Putamen (tissue), 1 donor: ENCODE results near the gene OPCML.

Experiments used
- DNase-seq: peaks from one replicate; pipeline ENCODE4 v3.0.0-alpha.2; 2016; ENCODE audit warnings: low spot score

OPCML gene

DNA sequence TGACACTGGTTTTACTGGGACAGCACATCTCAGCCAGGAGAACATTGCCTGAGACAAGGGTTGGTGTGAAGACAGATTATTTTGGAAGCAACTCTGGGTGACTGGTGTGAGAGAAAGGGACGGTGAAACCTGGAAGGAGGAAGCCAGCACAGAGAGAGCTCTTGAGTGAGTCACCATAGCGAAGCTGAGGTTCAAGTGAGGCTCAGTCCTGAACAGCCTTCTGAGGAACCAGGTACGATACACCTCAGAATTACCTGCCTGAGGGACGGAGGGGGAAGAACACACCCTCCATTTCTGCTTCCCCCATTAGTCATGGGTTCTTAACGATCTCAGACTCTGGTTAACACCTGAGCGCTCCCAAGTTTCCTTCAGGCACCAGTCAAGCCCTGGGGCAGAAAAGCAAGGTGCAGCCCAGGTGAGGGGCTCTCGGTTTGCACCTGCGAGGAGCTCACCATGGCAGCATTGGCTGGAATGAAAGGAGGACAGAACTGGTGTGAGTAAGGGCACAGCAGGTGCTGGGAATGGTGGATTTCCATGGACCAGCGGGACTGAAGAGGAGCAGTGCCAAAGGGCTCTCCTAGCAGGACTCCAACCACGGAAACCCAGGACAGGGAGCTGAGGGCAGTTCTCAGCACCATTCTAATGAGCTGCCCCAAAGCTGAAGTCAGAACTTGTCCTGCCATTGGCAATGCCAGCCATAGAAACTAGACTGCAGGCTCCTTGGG is 459.3 kb downstream of the OPCML start:
- DNase-seq = no peak

DNA sequence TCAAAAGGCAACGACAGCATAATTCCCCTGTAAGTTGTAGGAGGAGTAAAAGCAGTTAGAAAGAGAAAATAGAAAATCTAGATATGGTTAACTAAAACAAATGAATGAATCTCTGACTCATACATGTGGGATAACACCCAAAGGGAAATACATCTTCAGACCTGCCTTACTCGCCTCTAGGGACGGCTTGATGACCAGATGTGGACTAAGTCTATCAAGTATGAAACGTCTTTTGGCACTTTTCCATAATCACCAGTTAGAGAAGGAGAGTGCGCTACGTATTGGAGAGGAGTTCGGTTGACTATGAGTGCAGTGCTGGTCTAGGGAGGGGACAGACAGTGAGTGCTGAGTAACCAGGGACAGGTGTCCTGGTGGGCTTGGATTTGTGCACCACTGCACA is 459.9 kb downstream of the OPCML start:
- DNase-seq = no peak

DNA sequence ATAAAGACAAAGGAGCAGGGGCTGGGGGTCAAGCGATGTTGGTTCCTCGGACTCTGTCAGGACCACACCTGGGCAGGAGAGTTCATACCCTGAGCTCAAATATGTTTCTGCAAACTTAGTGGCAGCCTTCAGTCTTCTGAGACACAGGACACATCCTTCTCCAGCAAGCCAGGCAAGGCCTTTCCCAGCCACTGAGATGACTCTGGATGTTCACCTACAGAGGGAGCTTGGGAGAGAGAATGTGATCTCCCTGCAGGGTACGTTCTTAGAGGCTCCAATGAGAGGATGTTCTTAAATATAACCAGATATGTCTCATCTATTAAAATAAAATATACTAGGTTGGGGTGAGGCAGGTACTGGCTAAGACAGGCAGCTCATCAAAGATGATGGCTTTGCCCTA is 461.5 kb downstream of the OPCML start:
- DNase-seq = no peak

DNA sequence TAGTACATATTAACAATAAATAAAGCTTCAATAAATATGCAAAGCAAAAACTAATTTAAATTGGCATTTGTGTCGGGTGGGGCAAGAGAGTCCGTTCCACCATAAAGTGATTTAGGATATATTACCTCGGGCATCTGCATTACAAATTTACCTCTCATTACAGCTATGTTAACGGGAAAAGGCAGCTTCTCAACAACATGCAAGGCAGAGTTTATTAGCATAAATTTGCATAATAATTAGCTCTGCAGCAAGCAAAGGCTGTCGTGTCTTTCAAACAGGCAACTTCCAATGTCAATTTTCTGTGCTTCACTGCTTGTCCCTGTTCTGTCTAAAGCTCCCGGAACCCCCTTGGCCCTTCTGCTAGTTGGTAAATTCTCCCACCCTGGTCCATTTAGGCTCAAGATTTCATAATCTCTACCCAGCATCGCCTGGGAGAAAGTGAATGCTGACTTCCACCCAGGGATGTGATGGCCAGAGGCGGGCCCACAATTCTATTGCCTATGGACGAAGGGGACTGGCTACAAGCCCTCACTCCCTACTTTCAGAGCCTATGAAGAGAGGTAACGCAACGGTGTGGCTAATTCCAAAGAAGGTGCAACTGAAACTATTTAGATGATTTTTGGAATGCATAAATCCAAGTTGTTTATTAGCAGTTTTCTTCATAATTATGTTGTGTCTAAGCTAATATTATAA is 462.1 kb downstream of the OPCML start:
- no peak for DNase-seq

DNA sequence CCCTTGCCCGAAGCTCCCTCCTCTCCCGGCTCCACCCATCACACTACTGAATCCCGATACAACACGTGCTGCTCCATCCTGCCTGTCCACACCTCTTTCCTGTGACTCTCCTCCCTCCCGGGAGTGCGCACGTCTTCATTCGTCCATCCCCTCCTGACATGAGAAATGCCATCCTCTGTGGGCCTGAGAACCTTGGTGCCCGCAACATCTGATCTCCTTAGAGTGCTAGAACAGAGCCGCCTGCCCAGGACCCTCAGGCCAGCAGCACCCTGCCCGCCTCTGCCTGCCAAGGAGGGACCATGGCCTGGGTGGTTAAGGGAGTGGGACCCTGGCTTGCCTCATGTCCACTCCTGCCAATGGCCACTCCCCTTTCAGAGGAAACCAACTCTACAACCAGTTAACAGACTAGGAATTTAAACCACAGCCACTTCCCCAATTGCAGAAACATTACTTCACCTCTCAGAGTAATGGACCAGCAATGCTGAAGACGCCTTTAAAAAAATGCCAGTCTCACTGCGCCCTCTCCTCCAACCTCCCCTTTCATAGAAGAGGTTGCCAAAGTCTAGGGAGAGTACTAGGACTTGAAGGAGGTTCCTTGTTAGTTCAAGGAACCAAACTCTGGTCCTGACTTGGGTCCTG is 466.3 kb downstream of the OPCML start:
- DNase-seq = no peak

DNA sequence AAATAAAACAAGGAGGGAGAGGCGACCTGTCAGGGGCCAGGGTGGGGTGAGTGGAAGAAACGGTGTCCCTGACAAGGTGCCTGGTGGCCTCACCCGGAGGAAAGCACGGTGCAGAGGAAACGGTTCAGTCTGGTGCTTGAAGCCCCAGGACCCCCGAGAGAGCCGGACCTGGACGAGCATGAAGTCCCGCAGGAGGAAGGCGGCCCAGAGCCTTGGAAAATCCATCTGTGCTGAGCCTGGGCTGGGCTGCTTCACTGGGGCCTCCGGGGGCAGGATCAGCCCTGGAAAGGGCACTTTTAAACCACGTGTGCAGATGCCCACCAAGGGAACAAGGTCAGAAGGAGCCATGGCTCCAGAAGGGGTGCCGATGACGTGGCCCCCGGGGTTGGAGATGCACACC is 467.3 kb downstream of the OPCML start:
- no peak for DNase-seq

DNA sequence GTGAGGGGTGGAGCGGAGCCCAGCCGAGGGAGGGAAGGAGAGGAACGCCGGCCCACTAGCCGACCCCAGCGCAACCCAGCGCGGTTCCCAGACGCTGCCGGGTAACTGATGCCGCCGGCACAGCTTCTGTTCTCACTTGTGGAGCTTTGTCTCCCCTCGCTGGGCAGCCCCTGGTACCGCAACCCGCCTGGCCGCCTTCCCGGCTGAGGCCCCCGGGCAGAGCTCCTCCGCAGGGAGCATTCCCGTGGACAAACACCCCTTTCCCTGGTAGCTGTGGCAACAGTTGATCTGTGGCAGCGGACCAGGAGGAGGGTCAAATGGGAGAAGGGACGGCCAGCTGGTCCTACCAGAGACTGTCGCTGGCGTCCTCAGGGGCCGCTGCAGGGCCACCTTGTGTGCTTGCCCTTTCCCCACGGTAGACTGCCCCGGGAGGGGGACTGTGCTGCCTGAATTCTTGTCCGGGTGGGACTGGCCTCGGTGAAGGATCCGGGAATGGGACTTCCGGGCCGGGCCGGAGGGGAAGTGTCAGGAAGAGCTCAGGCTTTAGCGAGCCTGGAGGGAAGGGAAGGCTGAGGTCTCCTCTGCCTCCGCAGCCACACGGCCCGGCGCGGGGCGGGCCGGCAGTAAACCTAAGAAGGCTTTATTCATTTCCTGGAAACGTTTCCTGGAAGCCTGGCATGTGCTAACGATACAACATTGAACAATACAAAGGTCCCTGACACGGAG is 468.0 kb downstream of the OPCML start:
- DNase-seq = peak; percentile 42

DNA sequence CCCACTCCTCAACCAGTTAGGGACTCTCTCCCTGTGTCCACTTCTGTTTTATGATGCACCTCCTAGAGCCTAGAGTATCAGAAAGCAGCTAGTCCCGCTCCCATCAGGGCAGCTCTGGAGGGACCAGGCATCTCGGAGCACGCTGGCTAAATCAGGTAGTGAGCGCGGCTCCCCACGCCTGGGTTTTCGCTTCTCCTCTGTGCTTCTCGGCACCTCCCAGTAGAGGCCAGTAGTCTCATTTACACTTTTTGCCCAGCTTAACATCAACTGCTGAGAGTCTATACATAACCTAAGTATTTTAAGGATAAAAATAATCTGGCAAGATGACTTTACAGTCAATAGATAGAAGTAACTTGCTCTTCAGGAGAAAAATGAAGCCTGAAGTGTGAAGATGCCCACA is 473.8 kb downstream of the OPCML start:
- DNase-seq = no peak

DNA sequence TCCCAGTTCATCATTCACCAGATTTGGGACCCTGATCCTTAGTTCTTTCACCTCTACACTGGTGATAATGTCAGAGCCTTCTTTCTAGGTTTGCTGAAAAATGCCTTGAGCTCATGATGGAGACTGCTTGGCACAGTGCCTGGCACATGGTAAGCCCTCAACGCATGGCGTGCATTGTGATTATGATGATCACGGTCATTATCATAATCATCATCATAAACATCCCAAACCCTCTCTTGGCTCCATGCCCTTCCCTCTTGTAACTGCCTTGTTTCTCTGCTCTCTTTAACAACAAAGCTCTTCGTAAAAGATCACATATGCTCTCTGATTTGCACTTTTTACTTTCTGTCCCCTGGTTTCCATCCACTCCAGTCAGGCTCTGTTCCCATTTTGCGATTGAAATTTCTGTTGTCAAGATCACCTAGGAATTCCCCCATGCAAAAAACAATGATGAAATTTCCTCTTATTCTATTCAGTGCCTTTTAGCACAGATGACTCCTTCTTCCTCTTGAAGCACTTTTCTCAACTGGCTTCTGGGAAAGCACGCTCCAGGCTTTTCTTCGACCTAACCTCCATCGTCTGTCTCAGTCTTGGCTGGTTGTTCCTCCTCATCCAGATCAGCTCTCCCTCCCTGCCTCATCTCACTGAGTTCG is 479.1 kb downstream of the OPCML start:
- no peak for DNase-seq

DNA sequence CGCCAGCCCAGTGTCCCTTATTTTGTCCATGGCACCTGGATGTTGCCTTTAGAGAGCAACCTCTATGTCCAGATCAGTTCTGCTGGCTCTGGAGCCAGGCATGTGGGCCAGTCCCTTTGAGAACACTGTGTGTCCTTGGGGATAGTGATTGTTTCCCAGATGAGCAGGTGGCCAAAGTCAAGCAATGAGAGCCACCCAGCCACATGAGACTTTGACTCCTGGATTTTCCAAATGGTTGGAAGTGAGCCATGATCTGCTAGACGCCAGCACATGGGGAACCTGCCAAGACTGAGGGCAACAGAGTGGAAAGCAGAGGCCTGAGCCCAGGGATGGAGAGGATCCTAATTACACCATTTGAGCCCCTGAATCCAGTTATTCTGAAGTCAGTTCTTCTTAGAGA is 479.8 kb downstream of the OPCML start:
- no peak for DNase-seq

DNA sequence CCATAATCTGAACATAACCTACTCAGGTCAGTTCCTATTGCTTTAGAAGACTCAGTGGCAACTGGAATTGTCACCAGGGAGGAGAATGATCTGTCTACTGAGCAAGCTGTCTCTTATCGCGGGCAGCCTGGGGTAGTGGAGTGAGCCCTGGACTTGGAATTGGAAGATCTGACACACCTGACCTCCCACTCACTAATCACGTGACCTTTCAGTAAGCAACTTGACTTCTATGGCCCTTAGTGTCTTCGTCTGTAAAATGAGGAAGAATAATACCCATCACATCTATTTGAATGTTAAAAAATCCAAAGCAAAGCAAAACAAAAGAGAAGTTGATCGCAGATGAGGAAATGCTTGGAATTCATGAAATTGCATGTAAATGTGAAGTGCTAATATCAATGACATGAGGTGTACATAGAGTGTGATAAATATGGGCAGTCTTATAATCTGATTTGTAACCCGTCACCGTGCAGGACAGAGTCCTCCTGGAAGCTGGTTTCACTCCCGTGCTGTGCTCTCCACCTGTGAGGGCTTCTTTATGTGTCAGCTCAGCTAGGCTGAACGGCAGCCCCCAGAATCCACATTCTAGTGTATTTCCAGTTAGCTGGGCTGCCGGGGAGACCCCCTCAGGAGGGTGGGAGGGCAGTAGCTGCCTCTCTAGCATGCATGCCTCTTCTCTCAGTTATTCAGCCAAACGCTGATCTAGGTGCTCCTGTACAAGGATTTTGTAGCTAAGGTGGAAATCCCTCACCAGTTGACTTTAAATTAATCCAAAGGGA is 482.9 kb downstream of the OPCML start:
- DNase-seq = no peak

DNA sequence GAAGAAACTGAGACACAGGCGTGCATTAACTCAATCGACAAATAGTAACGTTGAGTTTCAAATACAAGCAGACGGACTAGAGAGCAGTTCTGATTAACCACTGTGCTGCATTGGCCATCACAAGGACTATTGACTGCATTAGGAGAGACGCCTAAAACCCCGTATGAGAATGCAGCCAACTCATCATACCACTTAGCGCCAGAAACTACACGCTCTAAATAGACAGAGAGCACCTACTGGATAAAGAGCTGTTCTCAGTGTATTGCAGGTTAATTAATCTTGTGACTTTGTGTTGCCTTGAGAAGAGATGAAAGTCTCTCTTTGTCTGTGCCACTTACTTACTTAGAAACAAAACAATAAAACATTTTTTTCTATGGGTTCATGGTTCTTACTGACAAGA is 484.0 kb downstream of the OPCML start:
- DNase-seq = no peak

DNA sequence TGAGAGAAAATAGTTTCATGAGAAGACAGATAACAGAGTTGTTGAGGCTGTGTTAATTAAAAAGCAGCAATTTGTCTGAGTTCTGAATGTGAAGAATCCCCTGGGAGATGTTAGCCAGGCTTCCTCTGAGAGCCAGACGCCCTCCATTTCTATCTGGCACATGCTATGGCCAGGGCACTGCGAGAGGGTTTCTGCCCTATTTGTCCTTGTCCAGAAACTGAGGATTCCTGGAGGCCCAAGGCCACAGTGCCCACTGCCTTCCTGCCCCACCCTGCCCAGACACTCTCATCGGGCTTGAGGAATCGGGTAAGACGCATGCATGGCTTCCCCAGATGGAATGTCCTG is 484.6 kb downstream of the OPCML start:
- no peak for DNase-seq

DNA sequence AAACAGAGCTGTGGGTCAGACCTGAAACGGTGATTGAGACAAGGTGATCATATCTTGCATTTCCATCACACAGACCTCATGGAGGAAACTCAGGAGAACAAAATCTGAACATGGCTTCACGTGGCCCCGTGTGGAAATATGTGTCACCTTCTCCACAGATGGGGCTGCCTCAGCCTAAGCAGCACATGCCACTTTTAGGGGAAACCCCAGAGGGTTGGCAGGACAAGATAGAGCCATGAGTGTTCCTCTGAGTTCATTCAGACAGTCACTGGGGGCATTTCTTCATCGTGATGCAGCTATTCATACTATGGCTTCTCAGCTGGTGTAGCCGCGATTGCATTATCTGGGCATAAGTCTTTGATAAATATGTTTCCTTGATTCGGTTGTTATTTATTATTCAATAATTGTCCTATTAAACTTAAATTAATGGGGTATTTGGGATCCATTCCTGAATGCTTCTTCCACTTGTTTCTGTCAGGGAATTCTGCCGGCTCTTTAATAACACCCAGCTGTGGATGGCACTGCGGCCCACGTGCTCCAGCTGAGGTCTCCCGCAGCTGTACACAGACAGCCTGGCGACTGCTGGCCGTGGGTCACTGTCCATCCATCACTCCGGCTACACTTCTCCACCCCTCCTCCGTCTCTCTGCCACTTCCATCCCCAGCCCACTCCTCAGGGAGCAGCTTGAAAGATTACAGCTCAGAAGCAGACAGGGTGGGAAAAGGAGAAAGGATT is 485.1 kb downstream of the OPCML start:
- no peak for DNase-seq

DNA sequence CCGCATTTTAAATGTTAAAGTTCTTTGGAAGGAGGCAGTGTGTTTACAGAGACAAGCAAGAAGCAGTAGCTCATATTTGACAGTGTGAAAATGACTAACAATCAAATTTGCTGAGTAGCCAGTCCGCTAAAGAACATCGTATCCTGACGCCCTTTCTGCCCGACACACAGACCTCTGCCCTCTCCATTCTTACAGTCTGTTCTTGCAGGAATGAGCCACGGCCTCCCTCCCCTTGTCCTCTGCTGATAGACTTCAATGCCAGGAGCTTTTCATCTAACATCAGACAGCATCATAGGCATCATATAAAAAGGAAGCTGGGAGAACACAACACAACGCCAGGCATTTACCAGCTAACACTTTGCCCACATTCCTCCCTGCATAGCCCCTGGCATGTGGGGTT is 486.0 kb downstream of the OPCML start:
- no peak for DNase-seq

DNA sequence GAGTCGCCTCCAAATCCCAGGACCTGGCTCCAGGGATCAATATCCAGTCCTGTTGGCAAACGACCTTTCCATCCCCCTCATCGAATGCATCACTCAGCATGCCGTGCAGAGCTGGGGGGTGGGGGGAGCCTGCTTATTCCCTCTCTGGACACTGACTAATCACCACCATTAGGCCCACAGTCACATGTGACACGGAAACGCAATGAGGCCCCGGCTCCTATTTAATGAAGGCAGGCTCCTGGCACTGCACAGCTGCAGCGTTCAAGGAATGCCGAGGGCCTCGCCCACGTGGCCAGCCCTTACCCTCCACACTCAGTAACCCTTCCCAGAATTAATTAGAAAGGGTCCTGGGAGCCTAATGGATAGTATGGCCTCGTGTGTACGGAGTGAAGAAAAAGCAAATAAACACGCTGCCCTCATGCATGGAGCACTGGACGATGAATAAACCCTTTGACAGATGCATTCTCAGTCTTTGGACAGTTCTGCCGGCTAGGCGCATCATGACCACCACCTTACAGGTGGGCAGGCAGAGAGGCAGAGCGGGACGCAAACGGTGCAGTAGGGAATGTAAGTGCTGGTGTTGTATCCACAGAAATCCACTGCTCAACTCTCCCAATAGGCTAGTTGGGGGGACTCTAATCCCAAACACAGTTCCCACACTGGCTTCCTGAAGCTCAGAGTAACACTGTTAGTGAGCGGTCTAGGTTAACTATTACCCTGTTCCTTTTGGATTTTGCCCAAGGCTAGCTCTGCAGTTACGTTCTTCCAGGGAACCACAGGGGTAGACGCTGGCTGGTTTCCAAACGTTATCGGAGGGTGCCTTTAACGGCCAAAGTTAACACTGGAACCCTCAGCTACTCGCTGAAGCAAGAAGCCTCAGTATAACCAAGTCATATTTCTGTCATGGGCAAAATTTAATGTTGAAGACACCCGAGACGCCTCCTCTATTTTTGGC is 490.1 kb downstream of the OPCML start:
- no peak for DNase-seq

DNA sequence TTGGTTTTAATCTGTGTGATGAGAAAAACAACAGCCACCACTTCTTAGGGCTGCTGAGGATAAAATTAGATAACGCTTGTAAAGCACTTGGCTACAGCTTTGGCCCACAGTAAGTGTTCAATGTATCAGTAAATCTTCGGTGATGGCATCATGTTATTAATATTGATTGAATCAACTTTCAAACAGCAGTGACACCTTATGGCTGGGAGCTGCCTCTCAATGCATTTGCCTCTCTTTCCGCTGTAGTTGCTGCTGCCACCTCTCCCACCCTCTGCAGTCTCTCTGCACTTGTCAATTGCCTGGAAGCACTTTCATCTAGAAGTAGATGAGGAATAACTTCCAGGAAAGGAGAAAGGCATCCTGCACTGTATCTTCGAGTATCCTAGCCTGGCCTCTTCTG is 491.1 kb downstream of the OPCML start:
- no peak for DNase-seq

DNA sequence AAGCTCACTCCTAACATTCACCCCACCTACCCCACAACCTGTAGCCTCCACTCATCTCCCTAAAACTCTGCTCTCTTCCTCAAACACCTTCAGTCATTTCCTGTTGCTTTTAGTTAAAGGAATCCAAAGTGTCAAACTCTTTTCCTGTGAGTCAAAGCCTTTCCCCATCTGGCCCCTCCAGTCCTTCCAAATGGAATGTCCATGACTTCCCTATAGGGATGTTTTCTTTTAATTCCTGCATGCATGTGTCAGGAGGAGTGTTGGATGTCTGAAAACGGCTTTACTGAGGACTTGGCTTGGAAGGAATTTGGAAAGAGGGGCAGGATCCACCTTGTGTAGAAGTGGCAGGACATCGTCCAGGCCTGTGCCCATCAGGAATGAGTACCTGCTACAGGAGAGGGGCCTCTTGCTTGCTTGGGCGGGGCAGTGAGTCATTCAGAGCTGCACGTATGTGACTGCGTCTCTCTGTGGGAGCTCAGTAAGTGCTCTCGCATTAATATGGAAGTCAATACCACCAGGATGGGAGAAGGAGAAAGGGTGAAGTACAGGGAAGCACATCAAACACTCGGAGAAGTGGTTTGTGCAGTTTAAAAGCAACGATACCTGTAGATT is 491.9 kb downstream of the OPCML start:
- no peak for DNase-seq

DNA sequence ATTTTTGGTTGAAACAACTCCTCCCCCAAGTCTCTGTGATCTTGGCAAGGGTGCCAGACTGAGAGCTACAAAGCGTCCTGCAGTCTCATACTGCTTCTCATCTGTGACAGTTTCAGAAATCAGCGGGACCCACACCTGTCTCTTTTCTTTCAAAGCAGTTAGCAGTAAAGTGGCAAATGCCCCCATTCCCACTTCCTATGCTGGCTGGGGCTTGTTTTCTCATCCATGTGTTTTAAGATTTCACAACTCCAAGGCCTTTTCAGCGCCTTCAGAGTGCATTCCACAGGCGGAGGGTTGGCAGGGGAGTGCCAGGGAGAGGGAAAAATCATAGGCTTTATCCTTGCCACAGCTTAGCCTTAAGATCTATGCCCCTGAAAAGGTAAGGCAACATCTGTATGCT is 493.5 kb downstream of the OPCML start:
- no peak for DNase-seq
